Fibroblast of gingiva (primary cell): Measurements from ENCODE around the gene SLC22A12.

Experiments used
- DNase-seq: peaks from one replicate; pipeline ENCODE4 v3.0.0-alpha.2; 2011; ENCODE audit warnings: low read depth

Gene SLC22A12

GRCh38 chr11:64563966-64564365 lies 27.1 kb upstream of the SLC22A12 start:
- no peak for DNase-seq

GRCh38 chr11:64564419-64564818 lies 26.6 kb upstream of the SLC22A12 start:
- no peak for DNase-seq

- DNase-seq, result no peak
Observed at GRCh38 chr11:64564947-64565889, 25.8 kb upstream of the SLC22A12 start.

- peak; percentile 70 for DNase-seq
Observed at GRCh38 chr11:64566042-64566914, 24.7 kb upstream of the SLC22A12 start.

- no peak for DNase-seq
Observed at GRCh38 chr11:64566915-64567891, 23.8 kb upstream of the SLC22A12 start.

GRCh38 chr11:64568041-64568571 lies 22.9 kb upstream of the SLC22A12 start:
- no peak for DNase-seq

- DNase-seq, result no peak
Observed at GRCh38 chr11:64568584-64569140, 22.4 kb upstream of the SLC22A12 start.

- DNase-seq, result no peak
Observed at GRCh38 chr11:64569300-64569970, 21.6 kb upstream of the SLC22A12 start.

- no peak for DNase-seq
Observed at GRCh38 chr11:64570341-64570740, 20.7 kb upstream of the SLC22A12 start.

GRCh38 chr11:64571050-64571409 lies 20.0 kb upstream of the SLC22A12 start:
- no peak for DNase-seq

GRCh38 chr11:64571410-64572091 lies 19.5 kb upstream of the SLC22A12 start:
- DNase-seq, result no peak

GRCh38 chr11:64572143-64572542 lies 18.9 kb upstream of the SLC22A12 start:
- no peak for DNase-seq

- DNase-seq, result no peak
Observed at GRCh38 chr11:64577202-64577601, 13.8 kb upstream of the SLC22A12 start.

GRCh38 chr11:64580412-64580811 lies 10.6 kb upstream of the SLC22A12 start:
- no peak for DNase-seq

GRCh38 chr11:64581057-64581523 lies 9.9 kb upstream of the SLC22A12 start:
- DNase-seq, result no peak

- DNase-seq, result no peak
Observed at GRCh38 chr11:64582885-64583284, 8.1 kb upstream of the SLC22A12 start.

- peak; percentile 41 for DNase-seq
Observed at GRCh38 chr11:64583296-64584262, 7.4 kb upstream of the SLC22A12 start.

GRCh38 chr11:64585150-64585549 lies 5.9 kb upstream of the SLC22A12 start:
- DNase-seq, result no peak

- no peak for DNase-seq
Observed at GRCh38 chr11:64586366-64586765, 4.7 kb upstream of the SLC22A12 start.
